ENCODE data around the gene TIAL1. TPM values are rescaled to one million over a fixed set of nuclear protein-coding genes. Genes with fewer than 3 reads are reported as not detected.
"Not testable (repeated sequence)": the region's sequence is repeated elsewhere in the genome, so short reads cannot be mapped to it uniquely, and the experiment has no call there.

TIAL1 gene
- total and polyA plus RNA-seq, 7 donors = 29.4 to 132 (median 68.3) TPM

DNA sequence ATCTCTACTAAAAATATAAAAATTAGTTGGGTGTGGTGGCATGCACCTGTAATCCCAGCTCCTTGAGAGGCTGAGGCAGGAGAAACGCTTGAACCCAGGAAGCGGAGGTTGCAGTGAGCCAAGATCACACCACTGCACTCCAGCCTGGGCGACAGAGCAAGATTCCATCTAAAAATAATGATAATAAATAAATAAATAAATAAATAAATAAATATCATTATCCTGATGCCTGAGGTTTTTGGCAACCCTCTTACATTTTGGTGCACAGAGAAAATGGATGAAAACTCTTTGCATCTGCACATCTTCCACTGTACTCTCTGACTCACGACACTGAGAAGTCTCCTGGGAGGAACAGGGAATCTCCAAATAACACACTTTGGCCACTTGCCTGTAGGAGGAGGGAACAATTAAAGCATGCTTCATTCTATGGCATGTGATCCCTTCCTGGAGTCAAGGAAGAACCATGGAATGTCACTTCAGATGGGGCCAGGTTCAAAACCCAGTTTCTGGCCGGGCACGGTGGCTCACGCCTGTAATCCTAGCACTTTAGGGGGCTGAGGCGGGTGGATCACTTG lies 68.0 kb downstream of the TIAL1 start:
- Histone ChIP-seq H3K36me3 (peaks cover 0 to 15% (median 2%) of the 10 kb centered on the region in 4 donors), H3K4me1 (peaks cover 0 to 100% (median 85%) of the 10 kb centered on the region in 4 donors), H3K27ac (peak overlapping the region in 3 of 4 donors; percentile 40 to 97 (median 95))
- peak; percentile 34 for DNase-seq
- 79 to 82% methylated on average over 8 of the region's 8 CpGs for WGBS, 2 donors
- H3K27me3 ChIP-seq; H3K9me3 ChIP-seq; intact Hi-C loops (cut with DNase I); H3K4me3 ChIP-seq: not testable (repeated sequence)
- TF ChIP-seq POLR2AphosphoS5 (IDR thresholded peaks at IDR 0.05) = peak in 2 of 4 donors; percentile 13 to 38

DNA sequence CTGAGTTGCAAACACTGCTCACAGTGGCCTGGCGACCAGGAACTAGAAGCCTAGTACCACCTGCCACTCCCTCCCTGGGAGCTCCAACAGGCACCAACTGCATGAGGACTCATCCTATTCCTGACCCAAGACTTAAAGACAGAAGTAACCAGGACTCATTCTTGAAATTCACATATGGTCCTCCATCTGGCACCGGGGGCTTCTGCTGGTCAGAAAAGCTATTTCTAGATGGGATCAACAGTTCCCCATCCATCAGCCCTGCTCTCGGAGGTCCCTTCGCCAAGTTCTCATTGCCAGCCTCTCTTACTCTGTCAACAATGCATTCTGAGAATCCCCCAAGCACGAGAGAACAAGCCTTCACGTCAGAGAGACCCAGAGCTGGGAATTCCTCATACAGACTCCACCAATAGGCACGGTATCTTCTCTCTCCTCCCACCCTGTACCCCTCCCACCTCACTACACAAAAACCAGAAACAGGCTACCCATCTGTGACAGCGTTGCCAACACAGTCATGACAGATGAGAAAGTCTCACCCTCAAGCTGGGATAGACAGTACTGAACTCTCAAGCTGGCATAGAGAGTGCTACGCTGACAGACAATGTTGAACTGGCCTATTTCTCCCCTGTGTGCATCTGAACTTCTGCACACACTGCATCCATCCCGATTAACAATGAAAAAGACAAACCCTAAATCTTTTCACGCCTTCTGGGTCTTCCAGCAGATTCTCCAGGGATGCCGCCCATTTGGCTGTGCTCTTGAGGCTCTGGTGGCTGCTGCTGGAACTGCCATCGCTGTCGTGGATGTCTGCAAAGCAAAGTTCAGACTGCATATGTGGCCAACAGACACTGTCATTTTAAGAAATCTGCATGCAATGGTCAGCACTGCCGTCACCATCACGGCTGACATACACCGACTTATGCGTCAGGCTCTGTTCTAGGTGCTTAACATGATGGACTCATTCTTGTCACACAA lies 69.9 kb downstream of the TIAL1 start:
- Histone ChIP-seq H3K4me1 (peaks cover 0 to 85% (median 69%) of the 10 kb centered on the region in 4 donors), H3K9me3 (no peaks in the 10 kb centered on the region), H3K4me3 (no peak overlapping the region), H3K36me3 (peaks cover 0 to 33% (median 6%) of the 10 kb centered on the region in 4 donors), H3K27ac (peak overlapping the region in 3 of 4 donors; percentile 41 to 68 (median 44)), H3K27me3 (no peaks in the 10 kb centered on the region)
- no peak for TF ChIP-seq EP300 (IDR thresholded peaks at IDR 0.05)
- TF ChIP-seq CTCF (IDR thresholded peaks at IDR 0.05) = peak in 1 of 4 experiments; percentile 24
- WGBS, 2 donors = 74 to 82% methylated on average over 18 of the region's 18 CpGs
- peak; percentile 53 for DNase-seq
- intact Hi-C loops (cut with DNase I) = no loop called here

GRCh38 chr10:119526149-119526548 lies 70.6 kb downstream of the TIAL1 start:
- Histone ChIP-seq H3K36me3 (peaks cover 0 to 36% (median 6%) of the 10 kb centered on the region in 4 donors), H3K27me3 (no peaks in the 10 kb centered on the region), H3K9me3 (no peaks in the 10 kb centered on the region), H3K4me1 (peaks cover 0 to 82% (median 65%) of the 10 kb centered on the region in 4 donors), H3K4me3 (no peak overlapping the region), H3K27ac (peak overlapping the region in 3 of 4 donors; percentile 41 to 68 (median 44))
- DNase-seq = no peak
- 79 to 94% methylated on average over 1 of the region's 1 CpG for WGBS, 2 donors
- intact Hi-C loops (cut with DNase I) = no loop called here
- TF ChIP-seq EP300 (IDR thresholded peaks at IDR 0.05) = no peak
- no peak for TF ChIP-seq POLR2AphosphoS5 (IDR thresholded peaks at IDR 0.05)
- no peak for TF ChIP-seq CTCF (IDR thresholded peaks at IDR 0.05)

DNA sequence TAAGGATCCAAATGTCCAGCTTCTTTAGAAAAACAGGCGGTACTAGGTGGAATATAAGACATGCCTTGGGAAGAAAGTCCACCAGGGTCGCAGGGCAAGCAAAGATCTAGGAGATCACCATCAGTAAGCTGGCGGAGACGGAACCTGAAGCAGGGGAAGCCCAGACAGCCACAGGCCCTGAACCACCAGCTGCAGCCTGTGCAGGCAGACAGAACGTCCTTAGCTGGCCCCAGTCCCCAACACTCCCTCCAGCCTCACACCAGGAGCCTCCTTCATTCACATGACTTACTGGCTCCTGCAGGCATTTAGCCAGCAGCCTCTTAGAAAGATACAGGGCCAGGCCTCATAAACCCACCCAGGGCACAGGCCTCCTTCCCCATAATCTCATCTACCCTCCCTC lies 71.6 kb downstream of the TIAL1 start:
- Histone ChIP-seq H3K27ac (peak overlapping the region in 2 of 4 donors; percentile 44 to 68), H3K9me3 (no peaks in the 10 kb centered on the region), H3K27me3 (no peaks in the 10 kb centered on the region), H3K4me1 (peaks cover 0 to 72% (median 55%) of the 10 kb centered on the region in 4 donors), H3K36me3 (peaks cover 0 to 36% (median 6%) of the 10 kb centered on the region in 4 donors), H3K4me3 (no peak overlapping the region)
- peak; percentile 68 for DNase-seq
- TF ChIP-seq CTCF (IDR thresholded peaks at IDR 0.05) (no peak), POLR2A (IDR thresholded peaks at IDR 0.05) (no peak), POLR2AphosphoS5 (IDR thresholded peaks at IDR 0.05) (no peak), EP300 (IDR thresholded peaks at IDR 0.05) (no peak)
- intact Hi-C loops (cut with DNase I) = no loop called here
- WGBS, 2 donors = 90 to 96% methylated on average over 5 of the region's 5 CpGs

- Histone ChIP-seq H3K36me3 (peaks cover 0 to 36% (median 6%) of the 10 kb centered on the region in 4 donors), H3K4me3 (no peak overlapping the region), H3K9me3 (no peaks in the 10 kb centered on the region), H3K27me3 (no peaks in the 10 kb centered on the region), H3K27ac (peak overlapping the region in 2 of 4 donors; percentile 44 to 68), H3K4me1 (peaks cover 0 to 71% (median 52%) of the 10 kb centered on the region in 4 donors)
- 94% methylated on average over 13 of the region's 13 CpGs for WGBS, 2 donors
- DNase-seq = peak; percentile 21
- TF ChIP-seq EP300 (IDR thresholded peaks at IDR 0.05) (no peak), POLR2AphosphoS5 (IDR thresholded peaks at IDR 0.05) (no peak), CTCF (IDR thresholded peaks at IDR 0.05) (no peak), POLR2A (IDR thresholded peaks at IDR 0.05) (no peak)
- intact Hi-C loops (cut with DNase I) = no loop called here
These were observed 72.1 kb downstream of the TIAL1 start for GRCh38 chr10:119524720-119525070.
